ENCODE measurements around the gene ZDHHC4.

DNA sequence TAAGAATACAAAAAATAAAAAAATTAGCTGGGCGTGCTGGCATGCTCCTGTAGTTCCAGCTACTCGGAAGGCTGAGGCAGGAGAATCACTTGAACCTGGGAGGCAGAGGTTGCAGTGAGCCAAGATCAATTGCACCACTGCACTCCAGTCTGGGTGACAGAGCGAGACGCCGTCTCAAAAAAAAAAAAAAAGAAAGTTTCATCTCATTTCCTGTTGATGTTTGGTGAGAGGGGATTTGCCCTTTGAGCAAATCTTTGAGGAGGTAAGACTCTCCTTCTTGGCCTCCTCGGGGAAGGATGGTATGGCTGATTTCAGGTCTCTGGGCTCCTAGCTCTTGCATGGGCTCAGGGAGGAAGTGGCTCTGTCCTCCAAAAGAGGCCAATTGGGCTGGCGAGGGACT, 22.4 kb upstream of the ZDHHC4 start:
- TF ChIP-seq POLR2AphosphoS5 (IDR thresholded peaks at IDR 0.05; ENCODE audit: insufficient read depth in 1 of 2, low read depth in 1 of 2), result no peak
- TF ChIP-seq, protein P1, sequence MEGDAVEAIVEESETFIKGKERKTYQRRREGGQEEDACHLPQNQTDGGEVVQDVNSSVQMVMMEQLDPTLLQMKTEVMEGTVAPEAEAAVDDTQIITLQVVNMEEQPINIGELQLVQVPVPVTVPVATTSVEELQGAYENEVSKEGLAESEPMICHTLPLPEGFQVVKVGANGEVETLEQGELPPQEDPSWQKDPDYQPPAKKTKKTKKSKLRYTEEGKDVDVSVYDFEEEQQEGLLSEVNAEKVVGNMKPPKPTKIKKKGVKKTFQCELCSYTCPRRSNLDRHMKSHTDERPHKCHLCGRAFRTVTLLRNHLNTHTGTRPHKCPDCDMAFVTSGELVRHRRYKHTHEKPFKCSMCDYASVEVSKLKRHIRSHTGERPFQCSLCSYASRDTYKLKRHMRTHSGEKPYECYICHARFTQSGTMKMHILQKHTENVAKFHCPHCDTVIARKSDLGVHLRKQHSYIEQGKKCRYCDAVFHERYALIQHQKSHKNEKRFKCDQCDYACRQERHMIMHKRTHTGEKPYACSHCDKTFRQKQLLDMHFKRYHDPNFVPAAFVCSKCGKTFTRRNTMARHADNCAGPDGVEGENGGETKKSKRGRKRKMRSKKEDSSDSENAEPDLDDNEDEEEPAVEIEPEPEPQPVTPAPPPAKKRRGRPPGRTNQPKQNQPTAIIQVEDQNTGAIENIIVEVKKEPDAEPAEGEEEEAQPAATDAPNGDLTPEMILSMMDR (IDR thresholded peaks at IDR 0.05), result no peak
- TF ChIP-seq POLR2A (IDR thresholded peaks at IDR 0.05), result no peak
